GM23338 (cell line): ENCODE measurements around the gene PHACTR2.

Experiments
- CREB1 ChIP-seq: fragments of 250-450 bp; sonication (Bioruptor Pico); IDR thresholded peaks from 2 replicates; pipeline ENCODE4 v1.5.0; 2020; ENCODE audit warnings: low read depth, mild to moderate bottlenecking, moderate library complexity
- EZH2 ChIP-seq: fragments of 200-600 bp; sonication (generic); IDR thresholded peaks from one replicate; pipeline ENCODE4 v1.8.0; 2017; ENCODE audit warnings: antibody characterized with exemption, mild to moderate bottlenecking, low read depth; ENCODE audit not compliant: unreplicated experiment
- EZH2phosphoT487 ChIP-seq: fragments of 200-600 bp; sonication (generic); IDR thresholded peaks from one replicate; pipeline ENCODE4 v1.8.1; 2018; ENCODE audit warnings: antibody characterized with exemption; ENCODE audit not compliant: unreplicated experiment
- POLR2AphosphoS5 ChIP-seq: IDR thresholded peaks from 2 replicates; pipeline ENCODE4 v1.6.1; 2016; ENCODE audit warnings: antibody characterized with exemption, low read depth
- STAT1 ChIP-seq: IDR thresholded peaks from one replicate; pipeline ENCODE4 v1.6.1; 2016; ENCODE audit warnings: antibody characterized with exemption; ENCODE audit not compliant: unreplicated experiment
- TF ChIP-seq, protein P1 (sequence below), 2 experiments: fragments of 200-600 bp in 1 of 2; sonication (generic) in 1 of 2; conservative IDR thresholded peaks; 2 replicates each; pipeline versions ENCODE4 v1.5.1 to v1.6.1; 2016 to 2017; ENCODE audit warnings: antibody characterized with exemption in 2 of 2, low read depth in 2 of 2, mild to moderate bottlenecking in 2 of 2, moderate library complexity in 1 of 2
- TF ChIP-seq, protein P2 (sequence below): IDR thresholded peaks from one replicate; pipeline ENCODE4 v1.6.1; 2018; ENCODE audit warnings: antibody characterized with exemption; ENCODE audit not compliant: unreplicated experiment

DNA sequence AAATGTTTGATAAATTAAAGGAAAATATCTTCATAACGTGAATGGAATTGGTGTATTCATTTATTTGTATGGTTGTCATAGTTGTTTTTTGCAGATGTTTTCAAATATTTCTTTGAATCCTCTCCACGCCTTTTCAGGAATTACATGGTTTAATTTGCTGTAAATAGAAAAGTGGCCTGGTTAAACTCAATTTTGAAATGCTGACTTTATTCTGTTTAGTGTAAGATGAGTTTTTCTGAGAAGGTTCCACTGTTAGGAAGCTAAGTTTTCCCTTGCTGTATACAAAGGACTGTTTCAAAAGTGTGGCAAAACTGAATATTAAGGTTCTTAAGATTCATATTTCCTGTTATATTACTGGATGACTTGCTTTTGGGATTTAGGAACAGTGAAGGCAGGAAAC, 186.0 kb downstream of the PHACTR2 start:
- TF ChIP-seq, protein P1, sequence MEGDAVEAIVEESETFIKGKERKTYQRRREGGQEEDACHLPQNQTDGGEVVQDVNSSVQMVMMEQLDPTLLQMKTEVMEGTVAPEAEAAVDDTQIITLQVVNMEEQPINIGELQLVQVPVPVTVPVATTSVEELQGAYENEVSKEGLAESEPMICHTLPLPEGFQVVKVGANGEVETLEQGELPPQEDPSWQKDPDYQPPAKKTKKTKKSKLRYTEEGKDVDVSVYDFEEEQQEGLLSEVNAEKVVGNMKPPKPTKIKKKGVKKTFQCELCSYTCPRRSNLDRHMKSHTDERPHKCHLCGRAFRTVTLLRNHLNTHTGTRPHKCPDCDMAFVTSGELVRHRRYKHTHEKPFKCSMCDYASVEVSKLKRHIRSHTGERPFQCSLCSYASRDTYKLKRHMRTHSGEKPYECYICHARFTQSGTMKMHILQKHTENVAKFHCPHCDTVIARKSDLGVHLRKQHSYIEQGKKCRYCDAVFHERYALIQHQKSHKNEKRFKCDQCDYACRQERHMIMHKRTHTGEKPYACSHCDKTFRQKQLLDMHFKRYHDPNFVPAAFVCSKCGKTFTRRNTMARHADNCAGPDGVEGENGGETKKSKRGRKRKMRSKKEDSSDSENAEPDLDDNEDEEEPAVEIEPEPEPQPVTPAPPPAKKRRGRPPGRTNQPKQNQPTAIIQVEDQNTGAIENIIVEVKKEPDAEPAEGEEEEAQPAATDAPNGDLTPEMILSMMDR (conservative IDR thresholded peaks at IDR 0.05; ENCODE audit: low read depth in 2 of 2): no peak
- no peak for TF ChIP-seq CREB1 (CRISPR knock-in tag)
- TF ChIP-seq POLR2AphosphoS5: no peak
- no peak for TF ChIP-seq EZH2
- no peak for TF ChIP-seq EZH2phosphoT487
- TF ChIP-seq, protein P2, sequence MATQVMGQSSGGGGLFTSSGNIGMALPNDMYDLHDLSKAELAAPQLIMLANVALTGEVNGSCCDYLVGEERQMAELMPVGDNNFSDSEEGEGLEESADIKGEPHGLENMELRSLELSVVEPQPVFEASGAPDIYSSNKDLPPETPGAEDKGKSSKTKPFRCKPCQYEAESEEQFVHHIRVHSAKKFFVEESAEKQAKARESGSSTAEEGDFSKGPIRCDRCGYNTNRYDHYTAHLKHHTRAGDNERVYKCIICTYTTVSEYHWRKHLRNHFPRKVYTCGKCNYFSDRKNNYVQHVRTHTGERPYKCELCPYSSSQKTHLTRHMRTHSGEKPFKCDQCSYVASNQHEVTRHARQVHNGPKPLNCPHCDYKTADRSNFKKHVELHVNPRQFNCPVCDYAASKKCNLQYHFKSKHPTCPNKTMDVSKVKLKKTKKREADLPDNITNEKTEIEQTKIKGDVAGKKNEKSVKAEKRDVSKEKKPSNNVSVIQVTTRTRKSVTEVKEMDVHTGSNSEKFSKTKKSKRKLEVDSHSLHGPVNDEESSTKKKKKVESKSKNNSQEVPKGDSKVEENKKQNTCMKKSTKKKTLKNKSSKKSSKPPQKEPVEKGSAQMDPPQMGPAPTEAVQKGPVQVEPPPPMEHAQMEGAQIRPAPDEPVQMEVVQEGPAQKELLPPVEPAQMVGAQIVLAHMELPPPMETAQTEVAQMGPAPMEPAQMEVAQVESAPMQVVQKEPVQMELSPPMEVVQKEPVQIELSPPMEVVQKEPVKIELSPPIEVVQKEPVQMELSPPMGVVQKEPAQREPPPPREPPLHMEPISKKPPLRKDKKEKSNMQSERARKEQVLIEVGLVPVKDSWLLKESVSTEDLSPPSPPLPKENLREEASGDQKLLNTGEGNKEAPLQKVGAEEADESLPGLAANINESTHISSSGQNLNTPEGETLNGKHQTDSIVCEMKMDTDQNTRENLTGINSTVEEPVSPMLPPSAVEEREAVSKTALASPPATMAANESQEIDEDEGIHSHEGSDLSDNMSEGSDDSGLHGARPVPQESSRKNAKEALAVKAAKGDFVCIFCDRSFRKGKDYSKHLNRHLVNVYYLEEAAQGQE: no peak
- TF ChIP-seq STAT1: no peak
